ENCODE data around the gene GCGR.

DNA sequence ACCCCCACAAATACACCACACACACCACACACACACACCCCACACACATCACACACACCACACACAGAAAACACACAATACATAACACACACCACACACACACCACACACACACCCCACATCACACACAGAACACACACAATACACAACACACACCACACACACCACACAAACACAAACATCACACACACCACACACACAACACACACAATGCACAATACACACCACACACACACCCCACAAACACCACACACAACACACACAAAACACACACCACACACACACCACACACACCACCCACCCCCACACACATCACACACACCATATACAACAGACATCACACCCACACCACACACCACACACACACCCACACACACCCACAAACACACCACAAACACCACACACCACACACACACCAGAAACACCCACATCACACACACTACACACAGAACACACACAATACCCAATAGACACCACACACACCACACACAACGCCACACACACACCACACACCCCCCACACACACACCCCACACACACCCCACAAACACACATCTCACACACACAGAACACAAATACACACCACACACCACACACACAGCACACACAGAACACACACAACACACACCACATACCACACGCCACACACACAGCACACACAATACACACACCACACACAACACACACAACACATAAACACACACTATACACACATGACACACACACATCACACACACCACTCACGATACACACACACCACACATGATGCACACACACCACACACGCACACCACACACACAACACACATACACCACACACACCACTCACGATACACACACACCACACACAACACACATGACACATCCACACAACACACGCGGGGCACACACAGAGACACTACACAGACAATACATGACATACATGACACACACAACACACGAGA lies 11.0 kb upstream of the GCGR start:
- TF ChIP-seq, protein P1, sequence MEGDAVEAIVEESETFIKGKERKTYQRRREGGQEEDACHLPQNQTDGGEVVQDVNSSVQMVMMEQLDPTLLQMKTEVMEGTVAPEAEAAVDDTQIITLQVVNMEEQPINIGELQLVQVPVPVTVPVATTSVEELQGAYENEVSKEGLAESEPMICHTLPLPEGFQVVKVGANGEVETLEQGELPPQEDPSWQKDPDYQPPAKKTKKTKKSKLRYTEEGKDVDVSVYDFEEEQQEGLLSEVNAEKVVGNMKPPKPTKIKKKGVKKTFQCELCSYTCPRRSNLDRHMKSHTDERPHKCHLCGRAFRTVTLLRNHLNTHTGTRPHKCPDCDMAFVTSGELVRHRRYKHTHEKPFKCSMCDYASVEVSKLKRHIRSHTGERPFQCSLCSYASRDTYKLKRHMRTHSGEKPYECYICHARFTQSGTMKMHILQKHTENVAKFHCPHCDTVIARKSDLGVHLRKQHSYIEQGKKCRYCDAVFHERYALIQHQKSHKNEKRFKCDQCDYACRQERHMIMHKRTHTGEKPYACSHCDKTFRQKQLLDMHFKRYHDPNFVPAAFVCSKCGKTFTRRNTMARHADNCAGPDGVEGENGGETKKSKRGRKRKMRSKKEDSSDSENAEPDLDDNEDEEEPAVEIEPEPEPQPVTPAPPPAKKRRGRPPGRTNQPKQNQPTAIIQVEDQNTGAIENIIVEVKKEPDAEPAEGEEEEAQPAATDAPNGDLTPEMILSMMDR (tag by site-specific recombination; IDR thresholded peaks at IDR 0.05) = no peak
- TF ChIP-seq, protein P2, sequence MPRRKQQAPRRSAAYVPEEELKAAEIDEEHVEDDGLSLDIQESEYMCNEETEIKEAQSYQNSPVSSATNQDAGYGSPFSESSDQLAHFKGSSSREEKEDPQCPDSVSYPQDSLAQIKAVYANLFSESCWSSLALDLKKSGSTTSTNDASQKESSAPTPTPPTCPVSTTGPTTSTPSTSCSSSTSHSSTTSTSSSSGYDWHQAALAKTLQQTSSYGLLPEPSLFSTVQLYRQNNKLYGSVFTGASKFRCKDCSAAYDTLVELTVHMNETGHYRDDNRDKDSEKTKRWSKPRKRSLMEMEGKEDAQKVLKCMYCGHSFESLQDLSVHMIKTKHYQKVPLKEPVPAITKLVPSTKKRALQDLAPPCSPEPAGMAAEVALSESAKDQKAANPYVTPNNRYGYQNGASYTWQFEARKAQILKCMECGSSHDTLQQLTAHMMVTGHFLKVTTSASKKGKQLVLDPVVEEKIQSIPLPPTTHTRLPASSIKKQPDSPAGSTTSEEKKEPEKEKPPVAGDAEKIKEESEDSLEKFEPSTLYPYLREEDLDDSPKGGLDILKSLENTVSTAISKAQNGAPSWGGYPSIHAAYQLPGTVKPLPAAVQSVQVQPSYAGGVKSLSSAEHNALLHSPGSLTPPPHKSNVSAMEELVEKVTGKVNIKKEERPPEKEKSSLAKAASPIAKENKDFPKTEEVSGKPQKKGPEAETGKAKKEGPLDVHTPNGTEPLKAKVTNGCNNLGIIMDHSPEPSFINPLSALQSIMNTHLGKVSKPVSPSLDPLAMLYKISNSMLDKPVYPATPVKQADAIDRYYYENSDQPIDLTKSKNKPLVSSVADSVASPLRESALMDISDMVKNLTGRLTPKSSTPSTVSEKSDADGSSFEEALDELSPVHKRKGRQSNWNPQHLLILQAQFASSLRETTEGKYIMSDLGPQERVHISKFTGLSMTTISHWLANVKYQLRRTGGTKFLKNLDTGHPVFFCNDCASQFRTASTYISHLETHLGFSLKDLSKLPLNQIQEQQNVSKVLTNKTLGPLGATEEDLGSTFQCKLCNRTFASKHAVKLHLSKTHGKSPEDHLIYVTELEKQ (tag by site-specific recombination; IDR thresholded peaks at IDR 0.05; ENCODE audit: borderline replicate concordance) = no peak
- TF ChIP-seq, protein P3, sequence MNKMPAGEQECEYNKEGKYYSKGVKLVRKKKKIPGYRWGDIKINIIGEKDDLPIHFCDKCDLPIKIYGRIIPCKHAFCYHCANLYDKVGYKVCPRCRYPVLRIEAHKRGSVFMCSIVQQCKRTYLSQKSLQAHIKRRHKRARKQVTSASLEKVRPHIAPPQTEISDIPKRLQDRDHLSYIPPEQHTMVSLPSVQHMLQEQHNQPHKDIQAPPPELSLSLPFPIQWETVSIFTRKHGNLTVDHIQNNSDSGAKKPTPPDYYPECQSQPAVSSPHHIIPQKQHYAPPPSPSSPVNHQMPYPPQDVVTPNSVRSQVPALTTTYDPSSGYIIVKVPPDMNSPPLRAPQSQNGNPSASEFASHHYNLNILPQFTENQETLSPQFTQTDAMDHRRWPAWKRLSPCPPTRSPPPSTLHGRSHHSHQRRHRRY (tag by site-specific recombination; IDR thresholded peaks at IDR 0.05) = peak; percentile 40; the same call in 1 of the 2 replicates
- no peak for TF ChIP-seq ZNF114 (tag by site-specific recombination; IDR thresholded peaks at IDR 0.05)
